ENCODE data around the gene TDRD1. TPM values are rescaled to one million over a fixed set of nuclear protein-coding genes. Genes with fewer than 3 reads are reported as not detected.
"Not testable (repeated sequence)": the region's sequence is repeated elsewhere in the genome, so short reads cannot be mapped to it uniquely, and the experiment has no call there.

Gene TDRD1
- total RNA-seq, 1 experiment from 2014 or later, result not detected

DNA sequence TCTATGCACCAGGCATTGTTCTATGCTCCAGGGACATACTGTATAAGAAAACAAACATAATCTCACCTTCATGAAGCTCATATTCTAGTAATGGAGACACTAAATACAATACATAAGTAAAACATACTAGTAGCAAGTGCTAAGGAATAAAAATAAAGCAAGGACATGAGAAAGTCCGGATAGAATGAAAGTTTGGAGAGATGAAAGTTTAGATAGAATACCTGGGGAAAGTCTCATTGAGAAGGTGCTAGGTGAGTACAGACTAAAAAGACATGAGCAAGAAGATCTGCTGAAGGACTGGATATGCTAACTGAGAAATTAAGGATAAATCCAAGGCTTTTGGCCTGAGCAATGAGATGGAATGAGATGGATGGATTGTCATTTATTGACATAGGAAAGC lies 39.1 kb upstream of the TDRD1 start:
- Mint-ChIP-seq H3K36me3 (ENCODE audit: insufficient read depth, unreplicated experiment) (peaks cover 10% of the 10 kb centered on the region), H3K4me1 (ENCODE audit: low read depth, unreplicated experiment) (no peaks in the 10 kb centered on the region), H3K4me3 (ENCODE audit: low read depth, unreplicated experiment) (no peak overlapping the region), H3K27ac (ENCODE audit: unreplicated experiment) (no peak overlapping the region), H3K9me3 (ENCODE audit: low read depth, unreplicated experiment) (no peaks in the 10 kb centered on the region), H3K27me3 (ENCODE audit: unreplicated experiment) (no peaks in the 10 kb centered on the region)
- intact Hi-C loops (cut with micrococcal nuclease; ENCODE audit: unreplicated experiment), result no loop called here
- no peak for DNase-seq
- BruUV-seq (replicated peaks), result no TSS peak
- TF ChIP-seq, protein P1, sequence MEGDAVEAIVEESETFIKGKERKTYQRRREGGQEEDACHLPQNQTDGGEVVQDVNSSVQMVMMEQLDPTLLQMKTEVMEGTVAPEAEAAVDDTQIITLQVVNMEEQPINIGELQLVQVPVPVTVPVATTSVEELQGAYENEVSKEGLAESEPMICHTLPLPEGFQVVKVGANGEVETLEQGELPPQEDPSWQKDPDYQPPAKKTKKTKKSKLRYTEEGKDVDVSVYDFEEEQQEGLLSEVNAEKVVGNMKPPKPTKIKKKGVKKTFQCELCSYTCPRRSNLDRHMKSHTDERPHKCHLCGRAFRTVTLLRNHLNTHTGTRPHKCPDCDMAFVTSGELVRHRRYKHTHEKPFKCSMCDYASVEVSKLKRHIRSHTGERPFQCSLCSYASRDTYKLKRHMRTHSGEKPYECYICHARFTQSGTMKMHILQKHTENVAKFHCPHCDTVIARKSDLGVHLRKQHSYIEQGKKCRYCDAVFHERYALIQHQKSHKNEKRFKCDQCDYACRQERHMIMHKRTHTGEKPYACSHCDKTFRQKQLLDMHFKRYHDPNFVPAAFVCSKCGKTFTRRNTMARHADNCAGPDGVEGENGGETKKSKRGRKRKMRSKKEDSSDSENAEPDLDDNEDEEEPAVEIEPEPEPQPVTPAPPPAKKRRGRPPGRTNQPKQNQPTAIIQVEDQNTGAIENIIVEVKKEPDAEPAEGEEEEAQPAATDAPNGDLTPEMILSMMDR (IDR thresholded peaks at IDR 0.05; ENCODE audit: unreplicated experiment), result no peak
- CTCF ChIA-PET, result interaction anchor here (0.5 kb wide), 1 partner anchor 1582 kb away, joined by 3 read pairs; no protein-coding TSS in a partner anchor

DNA sequence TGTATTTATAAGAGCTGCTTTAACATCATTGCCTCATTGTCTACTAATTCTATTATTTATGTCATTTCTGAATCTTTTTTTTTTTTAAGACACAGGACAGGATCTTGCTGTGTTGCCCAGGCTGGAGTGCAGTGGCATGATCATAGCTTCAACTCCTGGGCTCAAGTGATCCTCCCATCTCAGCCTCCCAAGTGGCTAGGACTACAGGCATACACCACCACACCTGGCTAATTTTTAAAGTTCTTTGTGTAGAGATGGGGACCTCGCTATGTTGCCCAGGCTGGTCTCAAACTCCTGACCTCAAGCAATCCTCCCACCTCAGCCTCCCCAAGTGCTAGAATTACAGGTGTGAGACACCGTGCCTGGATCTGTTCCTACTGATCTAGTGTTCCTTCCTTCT lies 38.3 kb upstream of the TDRD1 start:
- H3K36me3 Mint-ChIP-seq (ENCODE audit: insufficient read depth, unreplicated experiment); intact Hi-C loops (cut with micrococcal nuclease; ENCODE audit: unreplicated experiment); H3K27me3 Mint-ChIP-seq (ENCODE audit: unreplicated experiment); H3K9me3 Mint-ChIP-seq (ENCODE audit: low read depth, unreplicated experiment); H3K27ac Mint-ChIP-seq (ENCODE audit: unreplicated experiment); H3K4me3 Mint-ChIP-seq (ENCODE audit: low read depth, unreplicated experiment); H3K4me1 Mint-ChIP-seq (ENCODE audit: low read depth, unreplicated experiment); DNase-seq; BruUV-seq (replicated peaks); CTCF ChIA-PET: not testable (repeated sequence)

DNA sequence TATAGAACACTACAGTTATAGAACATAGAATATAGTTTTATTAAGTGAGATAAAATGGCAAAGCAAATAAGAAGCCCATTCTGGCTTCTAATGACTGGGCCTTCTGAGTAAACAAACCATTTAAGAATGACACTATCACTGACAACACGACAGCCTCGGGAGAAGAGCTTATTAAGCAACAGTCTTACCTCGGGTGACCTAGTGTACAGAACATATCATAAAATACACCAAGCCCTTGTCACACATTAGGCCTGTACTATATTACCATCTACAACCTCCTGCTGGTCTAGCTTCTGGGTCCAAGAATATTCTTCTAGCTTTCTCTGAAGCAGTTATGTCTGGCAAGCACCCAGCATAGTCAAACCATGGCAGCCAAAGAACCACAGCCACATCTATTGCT lies 37.1 kb upstream of the TDRD1 start:
- no TSS peak for BruUV-seq (replicated peaks)
- DNase-seq, result no peak
- no peaks in the 10 kb centered on the region for H3K27me3 Mint-ChIP-seq (ENCODE audit: unreplicated experiment)
- H3K9me3 Mint-ChIP-seq (ENCODE audit: low read depth, unreplicated experiment), result no peaks in the 10 kb centered on the region
- TF ChIP-seq, protein P1 (IDR thresholded peaks at IDR 0.05; ENCODE audit: unreplicated experiment), result no peak
- H3K36me3 Mint-ChIP-seq (ENCODE audit: insufficient read depth, unreplicated experiment), result peaks cover 11% of the 10 kb centered on the region
- no peak overlapping the region for H3K27ac Mint-ChIP-seq (ENCODE audit: unreplicated experiment)
- CTCF ChIA-PET, result no interaction called here
- no peak overlapping the region for H3K4me3 Mint-ChIP-seq (ENCODE audit: low read depth, unreplicated experiment)
- H3K4me1 Mint-ChIP-seq (ENCODE audit: low read depth, unreplicated experiment), result no peaks in the 10 kb centered on the region
- intact Hi-C loops (cut with micrococcal nuclease; ENCODE audit: unreplicated experiment), result no loop called here

GRCh38 chr10:114143160-114143559 lies 36.0 kb upstream of the TDRD1 start:
- no peak overlapping the region for H3K27ac Mint-ChIP-seq (ENCODE audit: unreplicated experiment)
- CTCF ChIA-PET, result no interaction called here
- intact Hi-C loops (cut with micrococcal nuclease; ENCODE audit: unreplicated experiment), result no loop called here
- DNase-seq, result no peak
- peaks cover 22% of the 10 kb centered on the region for H3K36me3 Mint-ChIP-seq (ENCODE audit: insufficient read depth, unreplicated experiment)
- no peaks in the 10 kb centered on the region for H3K9me3 Mint-ChIP-seq (ENCODE audit: low read depth, unreplicated experiment)
- no peak overlapping the region for H3K4me3 Mint-ChIP-seq (ENCODE audit: low read depth, unreplicated experiment)
- no TSS peak for BruUV-seq (replicated peaks)
- TF ChIP-seq, protein P1 (IDR thresholded peaks at IDR 0.05; ENCODE audit: unreplicated experiment), result no peak
- H3K4me1 Mint-ChIP-seq (ENCODE audit: low read depth, unreplicated experiment), result no peaks in the 10 kb centered on the region
- no peaks in the 10 kb centered on the region for H3K27me3 Mint-ChIP-seq (ENCODE audit: unreplicated experiment)

DNA sequence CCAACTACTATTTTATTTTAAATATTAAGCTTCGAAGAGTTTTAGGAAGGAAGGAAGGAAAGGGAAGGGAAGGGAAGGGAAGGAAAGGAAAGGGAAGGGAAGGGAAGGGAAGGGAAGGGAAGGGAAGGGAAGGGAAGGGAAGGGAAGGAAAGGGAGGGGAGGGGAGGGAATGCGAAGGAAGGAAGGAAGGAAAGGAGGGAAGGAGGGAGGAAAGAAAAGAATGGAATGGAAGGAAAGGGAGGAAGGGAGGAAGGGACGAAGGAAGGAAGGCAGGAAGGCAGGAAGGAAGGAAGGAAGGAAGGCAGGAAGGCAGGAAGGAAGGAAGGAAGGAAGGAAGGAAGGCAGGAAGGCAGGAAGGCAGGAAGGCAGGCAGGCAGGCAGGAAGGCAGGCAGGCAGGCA lies 29.7 kb upstream of the TDRD1 start:
- intact Hi-C loops (cut with micrococcal nuclease; ENCODE audit: unreplicated experiment); H3K27ac Mint-ChIP-seq (ENCODE audit: unreplicated experiment); H3K9me3 Mint-ChIP-seq (ENCODE audit: low read depth, unreplicated experiment); CTCF ChIA-PET; H3K27me3 Mint-ChIP-seq (ENCODE audit: unreplicated experiment); H3K4me3 Mint-ChIP-seq (ENCODE audit: low read depth, unreplicated experiment); DNase-seq; BruUV-seq (replicated peaks): not testable (repeated sequence)
- H3K36me3 Mint-ChIP-seq (ENCODE audit: insufficient read depth, unreplicated experiment), result peaks cover 35% of the 10 kb centered on the region
- peaks cover 18% of the 10 kb centered on the region for H3K4me1 Mint-ChIP-seq (ENCODE audit: low read depth, unreplicated experiment)

All from Calu3 (cell line).